ENCODE results near the gene SRPK2. TPM values are rescaled to one million over a fixed set of nuclear protein-coding genes. Genes with fewer than 3 reads are reported as not detected.

The SRPK2 gene
- total RNA-seq, 2 donors from 2014 or later = 26.5 to 31.1 TPM

DNA sequence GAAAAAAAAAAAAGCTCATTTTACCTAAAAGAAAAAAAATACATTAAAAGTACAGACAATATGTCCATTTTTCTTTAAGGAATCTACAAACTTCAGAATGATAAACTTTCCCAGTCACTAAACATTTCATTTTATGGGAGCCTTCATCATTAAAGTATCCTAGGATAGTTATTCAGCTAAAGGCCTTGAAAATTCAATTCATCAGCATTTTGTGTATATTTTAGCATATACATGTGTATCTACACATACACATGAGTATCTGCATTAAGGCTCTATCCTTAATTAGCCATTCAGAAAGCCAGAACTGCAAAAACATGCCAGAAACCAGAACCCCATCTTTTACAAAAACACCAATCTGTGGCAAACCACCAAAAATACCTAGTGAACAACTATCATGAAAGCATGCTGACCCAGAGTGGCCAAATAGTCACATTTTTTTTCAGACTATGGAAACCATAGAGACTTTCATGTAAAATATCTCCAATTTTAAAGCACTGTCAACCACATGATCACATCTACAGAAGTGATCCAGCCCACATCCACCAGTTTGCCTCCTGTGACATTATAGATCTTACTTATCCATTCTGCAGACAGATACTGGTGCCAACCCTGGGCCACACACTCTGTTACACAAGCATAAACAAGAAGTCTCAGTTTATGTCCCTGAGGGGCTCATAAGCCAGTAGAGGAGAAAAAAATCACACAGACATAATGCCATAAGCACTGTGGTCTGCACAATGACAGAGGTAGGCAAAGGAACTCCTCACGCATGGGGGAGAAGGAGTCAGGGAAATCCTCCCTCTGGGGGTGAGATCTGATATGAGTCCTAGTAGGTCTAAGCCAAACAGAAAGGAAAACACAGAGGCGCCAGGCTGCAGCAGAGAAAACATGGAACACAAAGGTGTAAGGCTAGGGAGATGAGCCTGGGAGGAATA lies 79.2 kb downstream of the SRPK2 start:
- H3K27me3 ChIP-seq (replicated peaks; ENCODE audit: insufficient read depth) = no peaks in the 10 kb centered on the region
- TF ChIP-seq, protein P1, sequence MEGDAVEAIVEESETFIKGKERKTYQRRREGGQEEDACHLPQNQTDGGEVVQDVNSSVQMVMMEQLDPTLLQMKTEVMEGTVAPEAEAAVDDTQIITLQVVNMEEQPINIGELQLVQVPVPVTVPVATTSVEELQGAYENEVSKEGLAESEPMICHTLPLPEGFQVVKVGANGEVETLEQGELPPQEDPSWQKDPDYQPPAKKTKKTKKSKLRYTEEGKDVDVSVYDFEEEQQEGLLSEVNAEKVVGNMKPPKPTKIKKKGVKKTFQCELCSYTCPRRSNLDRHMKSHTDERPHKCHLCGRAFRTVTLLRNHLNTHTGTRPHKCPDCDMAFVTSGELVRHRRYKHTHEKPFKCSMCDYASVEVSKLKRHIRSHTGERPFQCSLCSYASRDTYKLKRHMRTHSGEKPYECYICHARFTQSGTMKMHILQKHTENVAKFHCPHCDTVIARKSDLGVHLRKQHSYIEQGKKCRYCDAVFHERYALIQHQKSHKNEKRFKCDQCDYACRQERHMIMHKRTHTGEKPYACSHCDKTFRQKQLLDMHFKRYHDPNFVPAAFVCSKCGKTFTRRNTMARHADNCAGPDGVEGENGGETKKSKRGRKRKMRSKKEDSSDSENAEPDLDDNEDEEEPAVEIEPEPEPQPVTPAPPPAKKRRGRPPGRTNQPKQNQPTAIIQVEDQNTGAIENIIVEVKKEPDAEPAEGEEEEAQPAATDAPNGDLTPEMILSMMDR (IDR thresholded peaks at IDR 0.05) = no peak
- H3K9me3 ChIP-seq = no peaks in the 10 kb centered on the region
- DNase-seq (ENCODE audit: low spot score) (no peak), ATAC-seq (ENCODE audit: insufficient number of reproducible peaks, low FRiP score, low read depth) (no peak)
- no peak overlapping the region for H3K27ac ChIP-seq
- H3K36me3 ChIP-seq = no peaks in the 10 kb centered on the region
- peaks cover 9 to 12% of the 10 kb centered on the region in 2 donors for H3K4me1 ChIP-seq (ENCODE audit: control insufficient read depth in 1 of 2, low read depth in 2 of 2)
- H3K4me3 ChIP-seq = no peak overlapping the region

DNA sequence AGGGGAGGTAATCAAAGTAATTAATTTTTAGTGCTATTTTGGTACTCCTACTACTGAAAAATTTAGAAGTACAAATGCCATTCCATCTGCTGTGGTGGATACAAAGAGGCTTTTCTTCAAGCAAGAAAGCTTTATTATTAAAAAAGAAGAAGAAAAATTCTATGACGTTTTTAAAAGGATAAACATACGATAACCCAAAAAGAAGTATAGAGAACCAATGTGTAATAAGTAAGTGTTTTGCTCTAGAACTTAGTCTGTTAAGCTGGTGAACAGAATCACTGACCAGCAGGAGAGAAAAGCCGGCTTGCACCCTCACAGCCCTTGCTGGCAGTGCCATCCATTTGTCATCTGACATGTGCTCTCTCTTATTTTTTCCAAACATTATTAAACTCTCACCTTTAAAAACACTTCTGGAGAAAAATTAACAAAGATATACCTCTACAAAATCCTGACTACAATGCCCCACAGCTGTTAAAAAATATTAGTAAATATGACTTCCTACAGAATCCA lies 81.5 kb downstream of the SRPK2 start:
- ATAC-seq (ENCODE audit: insufficient number of reproducible peaks, low FRiP score, low read depth) = no peak
- Histone ChIP-seq H3K27me3 (replicated peaks; ENCODE audit: insufficient read depth) (no peaks in the 10 kb centered on the region), H3K4me3 (no peak overlapping the region), H3K4me1 (ENCODE audit: control insufficient read depth in 1 of 2, low read depth in 2 of 2) (peaks cover 12 to 15% of the 10 kb centered on the region in 2 donors), H3K36me3 (no peaks in the 10 kb centered on the region), H3K27ac (no peak overlapping the region), H3K9me3 (no peaks in the 10 kb centered on the region)
- TF ChIP-seq, protein P1 (IDR thresholded peaks at IDR 0.05) = no peak
- DNase-seq (ENCODE audit: low spot score) = no peak

DNA sequence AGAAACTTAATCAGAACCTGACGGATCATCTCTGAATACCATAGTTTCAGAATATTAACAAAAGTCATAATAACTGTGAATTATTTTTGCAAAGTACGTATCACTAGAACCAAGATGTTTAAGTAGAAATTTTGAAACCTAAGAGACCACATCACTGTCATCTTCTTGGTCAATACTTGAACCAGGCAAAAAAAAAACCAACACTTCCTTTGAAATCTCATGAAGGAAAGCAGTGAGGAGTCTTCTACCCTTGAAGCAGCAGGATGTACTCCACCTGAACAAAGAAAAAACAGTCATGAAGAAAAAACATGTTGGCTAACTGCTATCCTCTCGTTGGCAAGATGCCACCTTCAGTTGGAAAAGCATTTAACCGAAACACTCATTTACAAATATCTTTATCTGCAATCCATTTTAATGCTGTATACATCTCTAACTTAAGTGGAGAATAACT lies 82.4 kb downstream of the SRPK2 start:
- H3K4me3 ChIP-seq = no peak overlapping the region
- no peak overlapping the region for H3K27ac ChIP-seq
- no peaks in the 10 kb centered on the region for H3K36me3 ChIP-seq
- no peak for DNase-seq (ENCODE audit: low spot score)
- H3K27me3 ChIP-seq (replicated peaks; ENCODE audit: insufficient read depth) = no peaks in the 10 kb centered on the region
- no peak for ATAC-seq (ENCODE audit: insufficient number of reproducible peaks, low FRiP score, low read depth)
- H3K4me1 ChIP-seq (ENCODE audit: control insufficient read depth in 1 of 2, low read depth in 2 of 2) = peaks cover 12 to 15% of the 10 kb centered on the region in 2 donors
- TF ChIP-seq, protein P1 (IDR thresholded peaks at IDR 0.05) = no peak
- no peaks in the 10 kb centered on the region for H3K9me3 ChIP-seq

DNA sequence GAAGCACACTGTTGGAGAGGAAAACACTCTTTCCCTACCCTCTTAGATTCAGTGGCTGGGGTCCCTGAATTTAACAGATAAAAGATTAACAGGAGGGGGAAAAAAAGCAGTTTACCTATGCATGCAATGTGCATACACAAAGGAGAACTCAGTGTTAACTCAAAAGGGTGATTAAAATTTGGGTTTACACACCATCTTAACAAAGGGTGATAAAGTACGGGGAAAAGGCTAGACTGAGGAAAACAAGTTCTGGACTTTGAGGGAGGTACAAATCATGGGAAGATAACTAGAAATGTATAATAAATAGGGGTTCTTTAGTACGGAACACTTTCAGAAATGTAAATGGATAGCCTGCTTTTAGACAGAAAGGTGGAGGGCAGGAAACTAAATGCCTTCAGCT lies 83.1 kb downstream of the SRPK2 start:
- Histone ChIP-seq H3K27me3 (replicated peaks; ENCODE audit: insufficient read depth) (no peaks in the 10 kb centered on the region), H3K36me3 (no peaks in the 10 kb centered on the region), H3K27ac (no peak overlapping the region), H3K4me1 (ENCODE audit: control insufficient read depth in 1 of 2, low read depth in 2 of 2) (peaks cover 12 to 15% of the 10 kb centered on the region in 2 donors), H3K9me3 (no peaks in the 10 kb centered on the region), H3K4me3 (no peak overlapping the region)
- DNase-seq (ENCODE audit: low spot score) (no peak), ATAC-seq (ENCODE audit: insufficient number of reproducible peaks, low FRiP score, low read depth) (no peak)
- TF ChIP-seq, protein P1 (IDR thresholded peaks at IDR 0.05) = no peak

All from thoracic aorta (tissue), 2 donors.